BJ (cell line): Measurements from ENCODE around the gene SMARCA5. TPM values are rescaled to one million over a fixed set of nuclear protein-coding genes. Genes with fewer than 3 reads are reported as not detected.
A peak's percentile ranks its signal among the peaks of the same experiment; 100 is the strongest.
"Not testable (repeated sequence)": the region's sequence is repeated elsewhere in the genome, so short reads cannot be mapped to it uniquely, and the experiment has no call there.

Experiments
- CTCF ChIA-PET: fragments of 350-600 bp; formaldehyde crosslinking; extraction: SDS; loops from one replicate; lab custom pipeline; 2021; ENCODE audit warnings: antibody characterized with exemption, inconsistent platforms; lab: Yijun Ruan, JAX
- POLR2A ChIA-PET: fragments of 300-600 bp; sonication (Branson Sonifier 250); formaldehyde crosslinking; extraction: SDS; loops from one replicate; lab custom pipeline; 2021; ENCODE audit warnings: antibody characterized with exemption; lab: Charles Lee
- DNase-seq: peaks from one replicate; pipeline ENCODE4 v3.0.0-alpha.2; 2011; ENCODE audit warnings: low read depth
- H3K27me3 ChIP-seq: 2 replicates; pipeline ENCODE4 v1.6.0; 2011; ENCODE audit warnings: low read length; ENCODE audit not compliant: control insufficient read depth, insufficient read depth
- H3K36me3 ChIP-seq: 2 replicates; pipeline ENCODE4 v1.5.1; 2011; ENCODE audit warnings: low read length; ENCODE audit not compliant: control insufficient read depth, insufficient read depth
- H3K4me3 ChIP-seq: 2 replicates; pipeline ENCODE4 v1.5.1; 2011; ENCODE audit warnings: low read depth, mild to moderate bottlenecking, control low read depth, low read length
- CTCF ChIP-seq: IDR thresholded peaks from 2 replicates; pipeline ENCODE4 v1.5.1; 2011; ENCODE audit warnings: low read depth, mild to moderate bottlenecking, control low read depth, inconsistent platforms, low read length, moderate library complexity; ENCODE audit not compliant: insufficient read depth
- polyA plus RNA-seq: library from polyadenylated mRNA; depleted of rRNA; stranded (reverse); fragments of >200 nt; gene quantifications from 2 replicates; pipeline ENCODE4 v1.2.3, GENCODE V29; 2011

The SMARCA5 gene
- polyA plus RNA-seq, 1 experiment, result 6.3 TPM

- H3K4me3 ChIP-seq, result peak overlapping the region; percentile 91
- no peaks in the 10 kb centered on the region; the same call in 1 of the 2 replicates for H3K36me3 ChIP-seq
- CTCF ChIA-PET, result interaction anchor here (0.6 to 3.2 kb wide), 3 partner anchors 15 to 279 kb away, joined by 3 to 11 read pairs (median 4); no protein-coding TSS in a partner anchor
- peaks cover 2% of the 10 kb centered on the region; the same call in 1 of the 2 replicates for H3K27me3 ChIP-seq
- DNase-seq, result no peak
- no peak for TF ChIP-seq CTCF
- POLR2A ChIA-PET, result no interaction called here
Observed at GRCh38 chr4:143514497-143514896, 995 bp downstream of the SMARCA5 start.

DNA sequence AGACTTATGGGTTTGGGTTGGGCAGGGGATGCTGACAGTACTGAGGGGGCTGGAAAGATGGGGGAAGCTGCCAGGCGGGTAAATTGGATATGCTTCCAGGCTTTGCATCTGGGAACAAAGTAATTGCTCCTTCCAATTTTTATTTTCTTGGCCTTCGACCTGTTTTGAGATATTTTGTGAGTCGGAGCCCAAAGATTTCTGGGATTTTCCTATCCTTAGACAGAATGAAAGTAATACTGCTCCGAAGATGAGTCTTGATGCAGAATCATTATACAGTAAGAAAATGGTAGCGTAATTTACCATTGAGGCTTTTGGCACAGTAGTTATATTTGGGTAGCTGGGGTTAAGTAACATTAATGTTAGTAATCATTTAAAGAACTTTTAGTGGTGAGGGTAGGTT, 1.4 kb downstream of the SMARCA5 start:
- ChIA-PET POLR2A (no interaction called here), CTCF (interaction anchor here (1.7 to 3.2 kb wide), 2 partner anchors 15 to 16 kb away, joined by 4 to 11 read pairs; no protein-coding TSS in a partner anchor)
- Histone ChIP-seq H3K36me3 (no peaks in the 10 kb centered on the region; the same call in 1 of the 2 replicates), H3K27me3 (peaks cover 2% of the 10 kb centered on the region; the same call in 1 of the 2 replicates), H3K4me3 (peak overlapping the region; percentile 91)
- no peak for DNase-seq
- TF ChIP-seq CTCF, result no peak

- no peak for TF ChIP-seq CTCF
- ChIA-PET CTCF (interaction anchor here (3.2 kb wide), 1 partner anchor 15 kb away, joined by 11 read pairs; no protein-coding TSS in a partner anchor), POLR2A (interaction anchor here (0.6 kb wide), 1 partner anchor 530 kb away, joined by 3 read pairs; no protein-coding TSS in a partner anchor)
- peaks cover 1% of the 10 kb centered on the region; the same call in 1 of the 2 replicates for H3K36me3 ChIP-seq
- H3K4me3 ChIP-seq, result no peak overlapping the region; the same call in 1 of the 2 replicates
- no peaks in the 10 kb centered on the region for H3K27me3 ChIP-seq
- no peak for DNase-seq
Observed at GRCh38 chr4:143515905-143516304, 2.4 kb downstream of the SMARCA5 start.

DNA sequence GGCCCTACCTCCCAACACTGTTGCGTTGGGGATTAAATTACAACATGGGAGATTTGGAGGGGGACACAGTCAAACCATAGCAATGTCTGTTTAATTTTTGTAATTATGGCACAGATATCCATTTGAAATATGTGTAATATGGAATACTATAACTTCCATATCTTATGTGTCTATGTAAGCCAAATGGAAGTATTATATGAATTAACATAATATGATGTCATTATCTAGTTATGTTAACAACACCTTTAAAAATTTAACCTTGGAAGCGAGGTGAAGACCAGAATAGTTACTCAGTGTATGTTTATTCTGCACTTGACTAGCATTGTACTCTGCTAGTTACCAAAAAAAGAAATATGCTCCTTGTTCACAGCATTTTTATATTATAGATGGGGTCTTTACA, 4.3 kb downstream of the SMARCA5 start:
- POLR2A ChIA-PET, result no interaction called here

DNA sequence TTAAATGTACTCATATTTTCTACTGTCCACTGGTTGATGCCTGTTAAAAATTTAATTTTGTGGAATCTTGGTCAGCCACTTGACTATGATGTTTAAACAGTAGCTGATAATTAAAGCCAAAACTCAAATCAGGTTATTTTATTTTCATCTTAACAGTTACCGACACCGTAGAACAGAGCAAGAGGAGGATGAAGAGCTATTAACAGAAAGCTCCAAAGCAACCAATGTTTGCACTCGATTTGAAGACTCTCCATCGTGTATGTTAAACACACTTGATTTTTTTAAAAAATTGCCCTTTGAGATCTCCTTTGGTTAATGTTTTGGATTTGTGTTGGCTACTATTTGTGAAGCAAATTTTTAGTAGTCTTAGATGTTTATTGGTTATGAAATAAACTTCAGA, 10.7 kb downstream of the SMARCA5 start:
- no peak for TF ChIP-seq CTCF
- no peaks in the 10 kb centered on the region for H3K27me3 ChIP-seq
- no peak for DNase-seq
- no peak overlapping the region for H3K4me3 ChIP-seq
- peaks cover 5% of the 10 kb centered on the region for H3K36me3 ChIP-seq
- ChIA-PET CTCF (no interaction called here), POLR2A (no interaction called here)

More for the DNA sequence above, 4.3 kb downstream of the SMARCA5 start:
- peaks cover 1% of the 10 kb centered on the region for H3K36me3 ChIP-seq
- no peak for TF ChIP-seq CTCF
- no peak overlapping the region for H3K4me3 ChIP-seq
- H3K27me3 ChIP-seq, result no peaks in the 10 kb centered on the region
- no peak for DNase-seq
- CTCF ChIA-PET, result interaction anchor here (0.9 kb wide), 1 partner anchor 8 kb away, joined by 3 read pairs; no protein-coding TSS in a partner anchor

DNA sequence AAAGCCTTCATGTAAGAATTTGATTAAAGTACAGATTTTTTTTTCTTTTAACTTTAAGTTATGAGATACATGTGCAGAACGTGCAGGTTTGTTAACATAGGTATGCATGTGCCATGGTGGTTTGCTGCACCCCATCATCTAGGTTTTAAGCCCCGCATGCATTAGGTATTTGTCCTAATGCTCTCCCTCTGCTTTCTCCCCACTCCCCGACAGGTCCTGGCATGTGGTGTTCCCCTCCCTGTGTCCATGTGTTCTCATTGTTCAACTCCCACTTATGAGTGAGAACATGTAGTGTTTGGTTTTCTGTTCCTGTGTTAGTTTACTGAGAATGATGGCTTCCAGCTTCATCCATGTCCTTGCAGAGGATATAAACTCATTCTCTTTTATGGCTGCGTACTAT, 14.5 kb downstream of the SMARCA5 start:
- H3K4me3 ChIP-seq, DNase-seq, H3K27me3 ChIP-seq, POLR2A ChIA-PET, CTCF ChIA-PET, H3K36me3 ChIP-seq: not testable (repeated sequence)
